Measurements from ENCODE around the gene MOSMO. TPM values are rescaled to one million over a fixed set of nuclear protein-coding genes. Genes with fewer than 3 reads are reported as not detected.

MOSMO gene
- total and polyA plus RNA-seq, 11 donors: 8.7 to 15.0 (median 11.7) TPM

DNA sequence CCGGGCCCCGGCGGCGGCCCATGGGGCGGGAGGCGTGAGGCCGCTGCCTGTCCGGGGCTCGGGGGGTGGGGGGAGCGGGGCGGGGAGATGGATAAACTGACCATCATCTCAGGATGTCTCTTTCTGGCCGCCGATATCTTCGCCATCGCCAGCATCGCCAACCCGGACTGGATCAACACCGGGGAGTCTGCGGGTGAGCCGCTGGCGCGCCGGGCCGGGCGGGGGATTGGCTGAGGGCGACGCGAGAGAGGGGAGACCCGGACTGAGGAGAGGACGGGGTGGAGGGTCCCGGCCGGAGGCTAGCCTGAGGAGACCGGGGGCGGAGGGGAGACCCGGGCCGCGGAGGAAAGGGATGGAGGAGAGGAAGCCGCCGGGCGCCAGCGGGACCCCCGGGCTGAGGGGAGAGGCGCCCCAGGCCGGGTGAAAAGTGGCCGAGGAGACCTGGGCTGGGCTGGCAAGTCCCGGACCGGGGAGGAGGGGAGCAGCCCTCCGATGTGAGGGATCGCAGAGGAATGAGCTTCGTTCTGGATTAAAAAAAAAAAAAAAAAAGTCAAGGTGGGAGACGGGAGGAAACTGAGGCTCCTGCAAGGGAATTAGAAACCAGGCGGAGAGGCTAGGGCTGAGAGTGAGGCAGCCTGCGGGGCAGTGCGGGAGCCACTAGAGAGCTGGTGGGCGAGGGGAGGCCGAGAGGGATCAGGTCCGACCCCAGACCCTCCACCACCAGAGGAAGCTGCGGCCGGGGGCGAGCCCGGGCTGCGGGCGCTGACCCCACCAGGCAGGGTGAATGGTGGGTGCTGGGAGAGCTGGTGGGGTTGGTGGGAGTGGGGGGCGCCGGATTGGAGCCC, 526 bp downstream of the MOSMO start:
- Histone ChIP-seq H3K4me3 (peak overlapping the region; percentile 55 to 100 (median 94)), H3K36me3 (no peaks in the 10 kb centered on the region), H3K27ac (peak overlapping the region in 7 of 12 donors; percentile 26 to 96 (median 79)), H3K4me1 (peaks cover 0 to 44% (median 25%) of the 10 kb centered on the region in 12 donors), H3K27me3 (no peaks in the 10 kb centered on the region), H3K9me3 (no peaks in the 10 kb centered on the region)
- ATAC-seq (peak in 2 of 4 donors; percentile 5 to 19), DNase-seq (peak in 4 of 5 donors; percentile 27 to 69 (median 37))
- intact Hi-C loops (cut with DNase I): loop anchor here in 5 of 10 donors (2.0 to 10.0 kb wide), 4 partner anchors 66 to 296 kb away; partner anchors contain the start of gene POLR3E (in 4 of the 5)
- TF ChIP-seq, protein P1, sequence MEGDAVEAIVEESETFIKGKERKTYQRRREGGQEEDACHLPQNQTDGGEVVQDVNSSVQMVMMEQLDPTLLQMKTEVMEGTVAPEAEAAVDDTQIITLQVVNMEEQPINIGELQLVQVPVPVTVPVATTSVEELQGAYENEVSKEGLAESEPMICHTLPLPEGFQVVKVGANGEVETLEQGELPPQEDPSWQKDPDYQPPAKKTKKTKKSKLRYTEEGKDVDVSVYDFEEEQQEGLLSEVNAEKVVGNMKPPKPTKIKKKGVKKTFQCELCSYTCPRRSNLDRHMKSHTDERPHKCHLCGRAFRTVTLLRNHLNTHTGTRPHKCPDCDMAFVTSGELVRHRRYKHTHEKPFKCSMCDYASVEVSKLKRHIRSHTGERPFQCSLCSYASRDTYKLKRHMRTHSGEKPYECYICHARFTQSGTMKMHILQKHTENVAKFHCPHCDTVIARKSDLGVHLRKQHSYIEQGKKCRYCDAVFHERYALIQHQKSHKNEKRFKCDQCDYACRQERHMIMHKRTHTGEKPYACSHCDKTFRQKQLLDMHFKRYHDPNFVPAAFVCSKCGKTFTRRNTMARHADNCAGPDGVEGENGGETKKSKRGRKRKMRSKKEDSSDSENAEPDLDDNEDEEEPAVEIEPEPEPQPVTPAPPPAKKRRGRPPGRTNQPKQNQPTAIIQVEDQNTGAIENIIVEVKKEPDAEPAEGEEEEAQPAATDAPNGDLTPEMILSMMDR (IDR thresholded peaks at IDR 0.05): no peak
- no peak for TF ChIP-seq POLR2A (IDR thresholded peaks at IDR 0.05)
- 1 to 4% (median 2%) methylated on average over 56 to 65 of the region's 65 CpGs for WGBS, 4 donors

DNA sequence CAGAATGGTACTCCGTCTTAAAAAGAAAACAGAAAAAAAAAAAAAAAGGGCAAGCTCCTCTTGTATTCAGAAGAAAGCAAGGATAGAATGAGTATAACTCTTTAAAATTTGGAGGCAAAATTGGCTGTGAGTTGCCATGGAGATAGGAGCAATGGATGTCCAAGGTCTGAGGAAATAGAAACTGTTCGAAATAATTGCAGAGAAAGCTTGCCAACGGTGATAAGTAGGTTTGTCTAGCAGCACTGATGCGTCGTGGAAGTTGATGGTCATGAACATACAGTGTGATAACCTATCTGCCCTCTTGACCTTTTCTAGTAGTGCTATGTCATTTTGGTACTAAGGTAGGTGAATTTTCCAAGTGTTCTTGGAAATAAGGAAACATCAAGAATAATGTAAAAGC, 3.0 kb downstream of the MOSMO start:
- intact Hi-C loops (cut with DNase I): no loop called here
- no peak overlapping the region for H3K27ac ChIP-seq

DNA sequence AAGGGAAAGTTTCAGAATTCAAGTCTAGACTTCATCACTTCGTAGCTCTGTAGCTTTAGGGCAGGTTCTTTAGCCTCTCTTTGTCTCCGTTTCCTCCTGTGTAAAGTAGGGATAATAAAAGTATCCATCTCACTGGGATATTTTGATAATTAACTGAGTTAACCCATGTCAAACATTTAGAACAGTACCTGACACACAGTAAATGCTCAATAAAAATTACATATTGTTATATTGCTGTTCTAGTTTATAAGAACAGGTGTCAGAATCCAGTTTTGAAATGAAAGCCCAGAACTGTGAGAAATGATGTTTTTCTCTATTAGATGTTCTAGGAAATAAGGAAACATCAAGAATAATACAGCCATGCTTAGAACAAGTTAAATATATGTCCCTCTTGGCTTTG, 4.3 kb downstream of the MOSMO start:
- peaks cover 0 to 54% (median 26%) of the 10 kb centered on the region in 12 donors for H3K4me1 ChIP-seq
- 44 to 69% (median 46%) methylated on average over 2 of the region's 2 CpGs for WGBS, 4 donors

More for the DNA sequence above, 3.0 kb downstream of the MOSMO start:
- WGBS, 4 donors: 62 to 74% (median 70%) methylated on average over 5 of the region's 5 CpGs
- no peak overlapping the region for H3K4me3 ChIP-seq
- no peaks in the 10 kb centered on the region for H3K27me3 ChIP-seq
- ATAC-seq (no peak), DNase-seq (no peak)
- no peaks in the 10 kb centered on the region for H3K36me3 ChIP-seq
- peaks cover 0 to 45% (median 25%) of the 10 kb centered on the region in 12 donors for H3K4me1 ChIP-seq
- TF ChIP-seq, protein P1 (IDR thresholded peaks at IDR 0.05): no peak
- TF ChIP-seq POLR2A (IDR thresholded peaks at IDR 0.05): no peak
- H3K9me3 ChIP-seq: no peaks in the 10 kb centered on the region

DNA sequence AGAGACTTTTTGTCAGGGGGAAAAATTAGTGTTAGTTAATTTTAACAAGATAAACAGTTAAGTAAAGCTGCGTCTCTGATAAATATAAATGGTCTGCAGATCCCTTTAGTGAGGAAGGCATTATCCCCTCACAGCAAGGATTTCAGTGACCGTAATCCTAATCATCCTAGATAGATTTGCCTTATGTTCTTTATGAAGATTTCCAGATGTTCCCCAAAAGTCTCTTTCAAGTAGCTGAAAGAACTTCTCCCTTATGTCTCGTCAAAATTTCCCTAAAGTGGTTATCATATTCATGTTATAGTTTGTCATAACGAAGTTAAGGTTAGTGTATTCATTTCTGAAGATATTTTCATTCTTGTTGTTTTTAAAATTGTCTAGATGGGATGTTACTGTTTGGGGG, 5.6 kb downstream of the MOSMO start:
- Histone ChIP-seq H3K27ac (no peak overlapping the region), H3K27me3 (no peaks in the 10 kb centered on the region), H3K4me3 (no peak overlapping the region), H3K4me1 (peaks cover 0 to 64% (median 30%) of the 10 kb centered on the region in 12 donors), H3K36me3 (no peaks in the 10 kb centered on the region), H3K9me3 (no peaks in the 10 kb centered on the region)
- TF ChIP-seq POLR2A (IDR thresholded peaks at IDR 0.05): no peak
- TF ChIP-seq, protein P1 (IDR thresholded peaks at IDR 0.05): no peak
- 58 to 66% (median 63%) methylated on average over 4 of the region's 4 CpGs for WGBS, 4 donors
- intact Hi-C loops (cut with DNase I): no loop called here
- ATAC-seq (no peak), DNase-seq (no peak)

More for the DNA sequence above, 4.3 kb downstream of the MOSMO start:
- H3K36me3 ChIP-seq: no peaks in the 10 kb centered on the region
- intact Hi-C loops (cut with DNase I): no loop called here
- TF ChIP-seq, protein P1 (IDR thresholded peaks at IDR 0.05): no peak
- TF ChIP-seq POLR2A (IDR thresholded peaks at IDR 0.05): no peak
- DNase-seq: no peak
- H3K9me3 ChIP-seq: no peaks in the 10 kb centered on the region
- H3K27me3 ChIP-seq: no peaks in the 10 kb centered on the region
- no peak overlapping the region for H3K4me3 ChIP-seq
- no peak for ATAC-seq
- no peak overlapping the region for H3K27ac ChIP-seq

Data from heart left ventricle (tissue), 16 donors.